K562 (cell line): ENCODE results near the gene SAMD13. TPM values are rescaled to one million over a fixed set of nuclear protein-coding genes. Genes with fewer than 3 reads are reported as not detected.

Source experiments
- CGGBP1 ChIP-seq: fragments of 250-450 bp; sonication (Bioruptor Pico); IDR thresholded peaks from 2 replicates; pipeline ENCODE4 v1.9.0; 2021; ENCODE audit warnings: mild to moderate bottlenecking
- CREB1 ChIP-seq, 2 experiments: sonication (generic) in 1 of 2; formaldehyde crosslinking in 1 of 2; IDR thresholded peaks; 2 replicates each; pipeline versions ENCODE4 v1.6.1 to v1.8.0; 2012 to 2022; ENCODE audit warnings: inconsistent platforms in 1 of 2, mild to moderate bottlenecking in 1 of 2, missing genetic modification reagents in 1 of 2, moderate library complexity in 1 of 2
- DIDO1 ChIP-seq: fragments of 450-650 bp; IDR thresholded peaks from 2 replicates; pipeline ENCODE4 v1.6.1; 2016; ENCODE audit warnings: low read depth, missing biosample characterization, missing genetic modification characterization
- HNRNPK ChIP-seq: fragments of 200-400 bp; formaldehyde crosslinking; IDR thresholded peaks from one replicate; pipeline ENCODE4 v1.6.1; 2018; ENCODE audit warnings: mild to moderate bottlenecking, low read depth, low read length; ENCODE audit not compliant: poor library complexity, severe bottlenecking
- ILF3 ChIP-seq: fragments of 450-650 bp; IDR thresholded peaks from 2 replicates; pipeline ENCODE4 v1.6.1; 2018; ENCODE audit warnings: antibody characterized with exemption, mild to moderate bottlenecking, moderate library complexity, borderline replicate concordance
- PCBP1 ChIP-seq: fragments of 200-400 bp; formaldehyde crosslinking; IDR thresholded peaks from 2 replicates; pipeline ENCODE4 v1.6.1; 2018; ENCODE audit warnings: mild to moderate bottlenecking, low read depth, low read length; ENCODE audit not compliant: poor library complexity, severe bottlenecking
- PRDM10 ChIP-seq: fragments of 450-650 bp; IDR thresholded peaks from 2 replicates; pipeline ENCODE4 v1.6.1; 2018; ENCODE audit not compliant: partially characterized antibody
- RBM25 ChIP-seq: fragments of 200-400 bp; formaldehyde crosslinking; IDR thresholded peaks from 2 replicates; pipeline ENCODE4 v1.6.1; 2018; ENCODE audit warnings: low read length, low read depth, moderate library complexity; ENCODE audit not compliant: severe bottlenecking
- SAP30 ChIP-seq: fragments of 200-600 bp; sonication (generic); IDR thresholded peaks from 2 replicates; pipeline ENCODE4 v1.6.1; 2012; ENCODE audit warnings: borderline replicate concordance, low read depth, mild to moderate bottlenecking, moderate library complexity, low read length, control low read depth, inconsistent platforms; ENCODE audit not compliant: insufficient read depth, poor library complexity, severe bottlenecking
- TCF15 ChIP-seq: fragments of 250-450 bp; sonication (Bioruptor Pico); IDR thresholded peaks from 2 replicates; pipeline ENCODE4 v1.8.0; 2022; ENCODE audit warnings: moderate library complexity, mild to moderate bottlenecking, inconsistent platforms
- TFAP4 ChIP-seq: sonication (generic); formaldehyde crosslinking; IDR thresholded peaks from 2 replicates; pipeline ENCODE4 v1.8.0; 2022; ENCODE audit warnings: missing genetic modification reagents, mild to moderate bottlenecking, moderate library complexity, borderline replicate concordance
- TGIF2 ChIP-seq: sonication (generic); formaldehyde crosslinking; IDR thresholded peaks from 2 replicates; pipeline ENCODE4 v1.8.1; 2022; ENCODE audit warnings: mild to moderate bottlenecking, missing genetic modification reagents, moderate library complexity
- YBX1 ChIP-seq: fragments of 450-650 bp; IDR thresholded peaks from 2 replicates; pipeline ENCODE4 v1.7.1; 2016; ENCODE audit warnings: mild to moderate bottlenecking
- ZNF263 ChIP-seq: sonication (generic); formaldehyde crosslinking; IDR thresholded peaks from 2 replicates; pipeline ENCODE4 v1.8.0; 2022; ENCODE audit warnings: mild to moderate bottlenecking, missing genetic modification reagents, borderline replicate concordance
- ZNF280A ChIP-seq: fragments of 450-650 bp; IDR thresholded peaks from 2 replicates; pipeline ENCODE4 v1.6.1; 2018; ENCODE audit warnings: mild to moderate bottlenecking, low read depth; ENCODE audit not compliant: partially characterized antibody
- polyA plus RNA-seq, 8 experiments: library from polyadenylated mRNA; depleted of rRNA in 4 of 8; stranded (reverse) in 5 of 8; unstranded in 3 of 8; fragments of >200 nt; fragmentation: Nextera tagmentation in 2 of 8; fragmentation: Illumina TruSeq in 1 of 8; extraction: Ambion mirVana in 2 of 8; extraction: Trizol in 1 of 8; gene quantifications; 2 replicates each; pipeline versions ENCODE4 v1.2.1 to v1.2.3, GENCODE V29; 2011 to 2014; ENCODE audit warnings: inconsistent platforms in 1 of 8, missing spikeins in 1 of 8
- total RNA-seq, 7 experiments: library from RNA; depleted of rRNA in 6 of 7; stranded (reverse); fragments of >200 nt in 6 of 7; fragmentation: Illumina TruSeq in 2 of 7; extraction: Trizol in 2 of 7; gene quantifications; 2 replicates each; pipeline versions ENCODE4 v1.2.1 to v1.2.3, GENCODE V29; 2011 to 2021; ENCODE audit warnings: low replicate concordance in 1 of 7

SAMD13 gene
- total and polyA plus RNA-seq, 9 of the 15 experiments (the other 6 are each of a cell fraction or from before 2014, with no cell fraction given), result 0.78 to 2.7 (median 1.00) TPM

- no peak for TF ChIP-seq TFAP4
- no peak for TF ChIP-seq TCF15
- no peak for TF ChIP-seq HNRNPK
- no peak for TF ChIP-seq RBM25
- TF ChIP-seq SAP30, result no peak
- no peak for TF ChIP-seq ZNF263 (CRISPR knock-in tag)
- TF ChIP-seq PCBP1, result no peak
- TF ChIP-seq TGIF2 (CRISPR knock-in tag), result no peak
- no peak for TF ChIP-seq CGGBP1 (CRISPR knock-in tag)
- no peak for TF ChIP-seq YBX1
- TF ChIP-seq DIDO1 (tag), result no peak
- TF ChIP-seq ZNF280A, result no peak
- no peak for TF ChIP-seq CREB1 (IDR thresholded peaks at IDR 0.05)
- TF ChIP-seq CREB1 (CRISPR knock-in tag; IDR thresholded peaks at IDR 0.05), result no peak
- no peak for TF ChIP-seq PRDM10
- TF ChIP-seq ILF3, result no peak
Observed at GRCh38 chr1:84348759-84349158, 47.3 kb downstream of the SAMD13 start (continued).
